ENCODE results near the gene QSOX1. TPM values are rescaled to one million over a fixed set of nuclear protein-coding genes. Genes with fewer than 3 reads are reported as not detected.

QSOX1 gene
- total and polyA plus RNA-seq, 9 of the 15 experiments (the other 6 are each of a cell fraction or from before 2014, with no cell fraction given) = 4.0 to 53.1 (median 15.0) TPM

DNA sequence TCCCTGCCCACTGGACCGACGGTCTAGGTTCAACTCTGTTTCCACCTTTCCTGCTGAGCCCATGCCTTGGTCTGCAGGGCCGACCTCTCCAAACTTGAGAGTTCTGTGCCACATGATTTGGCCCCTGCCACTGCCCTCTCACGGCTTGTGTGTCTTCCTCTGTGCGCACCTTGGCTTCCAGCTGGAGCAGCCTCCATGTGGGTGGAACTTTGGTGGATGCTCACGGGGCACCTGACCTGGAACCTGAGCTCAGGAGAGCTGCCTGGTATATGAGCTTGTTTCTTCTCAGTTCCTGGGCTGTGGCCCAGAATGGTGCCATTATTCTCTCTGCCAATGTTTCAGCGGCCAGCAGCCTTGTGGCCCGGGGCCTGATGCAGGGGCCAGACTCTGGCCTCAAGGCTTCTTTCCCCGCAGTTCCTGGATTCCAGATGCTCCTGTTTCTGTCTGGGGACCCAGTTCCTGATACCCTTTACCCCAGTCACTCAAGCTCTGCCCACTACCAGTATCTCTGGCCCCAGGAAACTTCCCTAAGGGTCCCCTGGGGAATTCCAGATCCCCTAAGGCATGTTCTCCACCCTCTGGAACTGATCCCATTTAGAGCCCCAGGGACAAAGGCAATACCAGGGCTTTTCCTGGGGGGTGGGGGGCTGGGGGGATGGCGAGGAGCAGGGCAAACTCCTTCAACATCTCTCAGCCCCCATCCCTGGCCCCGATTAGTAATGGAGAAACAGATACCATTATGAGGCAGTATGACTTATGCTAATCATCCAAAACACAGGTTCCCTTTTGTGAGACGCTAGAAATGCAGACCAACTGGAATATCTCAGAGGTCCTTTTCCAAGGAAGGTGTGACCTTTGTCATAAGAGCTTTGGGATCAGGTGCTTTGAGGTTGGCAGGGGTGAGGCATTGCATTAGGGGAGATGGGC is 11.1 kb downstream of the QSOX1 start (continued):
- TF ChIP-seq RERE (CRISPR knock-in tag; IDR thresholded peaks at IDR 0.05; ENCODE audit: borderline replicate concordance) (no peak), RBM39 (optimal IDR thresholded peaks at IDR 0.05; ENCODE audit: low read depth, low read length) (no peak), PTRF (tag; IDR thresholded peaks at IDR 0.05) (no peak), PML (IDR thresholded peaks at IDR 0.05; ENCODE audit: low read length) (no peak)

Data from K562 (cell line).